ENCODE data around the gene F7.

GRCh38 chr13:113084943-113085540 is 20.5 kb upstream of the F7 start:
- TF ChIP-seq POLR2A (IDR thresholded peaks at IDR 0.05) (no peak), CTCF (IDR thresholded peaks at IDR 0.05) (no peak)

Data from thyroid gland (tissue), 4 donors.